Heart left ventricle (tissue), 16 donors: ENCODE measurements around the gene ESPNL. TPM values are rescaled to one million over a fixed set of nuclear protein-coding genes. Genes with fewer than 3 reads are reported as not detected.

Source experiments
- ATAC-seq, 4 donors: fragments of 200-7000 bp; cut with Tn5 transposase; one replicate each; pipeline ENCODE4 v1.9.1; 2020 to 2022; ENCODE audit warnings: moderate library complexity in 4 of 4, mild to moderate bottlenecking in 3 of 4, moderate number of reproducible peaks in 1 of 4
- DNase-seq, 5 donors: peaks; one replicate each; pipeline ENCODE4 v3.0.0-alpha.2; 2020
- H3K27ac ChIP-seq, 12 donors: fragments of 200-600 bp; sonication (generic) in 4 of 12; one replicate each; pipeline versions ENCODE4 v1.5.0 to v1.8.0; 2016 to 2022; ENCODE audit warnings: mild to moderate bottlenecking in 2 of 12
- H3K27me3 ChIP-seq, 9 donors: fragments of 200-600 bp; sonication (generic) in 2 of 9; one replicate each; pipeline versions ENCODE4 v1.5.1 to v1.8.0; 2016 to 2022; ENCODE audit warnings: mild to moderate bottlenecking in 3 of 9
- H3K36me3 ChIP-seq, 9 donors: fragments of 200-600 bp; sonication (generic) in 2 of 9; one replicate each; pipeline versions ENCODE4 v1.5.0 to v1.8.0; 2018 to 2022; ENCODE audit warnings: mild to moderate bottlenecking in 2 of 9
- H3K4me1 ChIP-seq, 12 donors: fragments of 200-600 bp; sonication (generic) in 4 of 12; one replicate each; pipeline versions ENCODE4 v1.5.0 to v1.8.0; 2016 to 2022; ENCODE audit warnings: mild to moderate bottlenecking in 3 of 12
- H3K4me3 ChIP-seq, 12 donors: fragments of 200-600 bp; sonication (generic) in 4 of 12; one replicate each; pipeline versions ENCODE4 v1.5.0 to v1.8.0; 2017 to 2022; ENCODE audit warnings: mild to moderate bottlenecking in 9 of 12, moderate library complexity in 4 of 12
- H3K9me3 ChIP-seq, 12 donors: fragments of 200-600 bp; sonication (generic) in 4 of 12; one replicate each; pipeline versions ENCODE4 v1.5.0 to v1.8.0; 2016 to 2022; ENCODE audit warnings: mild to moderate bottlenecking in 1 of 12
- POLR2A ChIP-seq, 2 donors: fragments of 450-650 bp; IDR thresholded peaks; one replicate each; pipeline ENCODE4 v1.6.1; 2017; ENCODE audit warnings: antibody characterized with exemption in 2 of 2, mild to moderate bottlenecking in 2 of 2, moderate library complexity in 2 of 2
- WGBS, 4 donors: extraction: QIAGEN DNeasy Blood & Tissue Kit in 2 of 4; methylation state at CpG; one replicate each; pipeline versions ENCODE4 v1.1.5 to v1.1.7; 2013 to 2018; 5-methylcytosine and 5-hydroxymethylcytosine counted together
- intact Hi-C, 10 donors: fragments of 100-400 bp; cut with DNase I; formaldehyde crosslinking; loops; one replicate each; pipeline versions ENCODE4 v1.11.1 to v1.14.2; 2022
- polyA plus RNA-seq, 2 donors: library from polyadenylated mRNA; stranded (reverse); fragments of 200-250 nt; gene quantifications; one replicate each; pipeline ENCODE4 v1.2.3, GENCODE V29; 2013
- total RNA-seq, 9 donors: library from RNA; depleted of rRNA in 2 of 9; stranded (reverse); fragments of >200 nt in 2 of 9; fragmentation: NEBNext Ultra II Directional in 3 of 9; extraction: Animal tissue kit (Norgen Biotek cat#: 25700) in 3 of 9; gene quantifications; one replicate each; pipeline versions ENCODE4 v1.1.0 to v1.2.4, GENCODE V29; 2016 to 2023
- TF ChIP-seq, protein P1 (sequence below), 12 donors: fragments of 200-600 bp; sonication (generic) in 4 of 12; IDR thresholded peaks; one replicate each; pipeline versions ENCODE4 v1.5.0 to v1.8.0; 2018 to 2022; ENCODE audit warnings: antibody characterized with exemption in 12 of 12, mild to moderate bottlenecking in 5 of 12
- donor health status: ischemic (EF 13 %, LVEDD 7.1; RV severe dilation, severe dysfunction).
- donor health status: healthy with polysubstance abuse.
- donor health status: DM: no; HTN: yes; CAD: no.
- donor health status: DM: no; HTN: no; CAD: no.
- donor health status: ischemic (EF 25% LVEDD 6.9; RV normal size, moderate dysfunction).
- donor health status: ischemic (EF 25% LVEDD 5.7; RV mildly dilated, moderate dysfunction).
- donor health status: healthy.
- donor health status: DM: yes; HTN: yes; CAD: no.
- donor health status: ischemic (EF 35%, LVEDD 5.7; RV mildly dilated, moderate dysfunction).
- donor health status: nonischemic (EF 11% LVEDD 7.7; RV severe dilation, severe dysfunction).
- donor health status: DM: yes; HTN: yes; CAD: no.
- donor health status: PGD.
- donor health status: ischemic (EF 29% LVEDD 5.4; RV normal size, mild dysfunction).
- donor health status: nonischemic (EF 23%, LVEDD 6.1; RV moderate dilation, normal function).

The ESPNL gene
- total and polyA plus RNA-seq, 11 donors = 0.05 to 1.2 (median 0.27) TPM; not detected in 2

DNA sequence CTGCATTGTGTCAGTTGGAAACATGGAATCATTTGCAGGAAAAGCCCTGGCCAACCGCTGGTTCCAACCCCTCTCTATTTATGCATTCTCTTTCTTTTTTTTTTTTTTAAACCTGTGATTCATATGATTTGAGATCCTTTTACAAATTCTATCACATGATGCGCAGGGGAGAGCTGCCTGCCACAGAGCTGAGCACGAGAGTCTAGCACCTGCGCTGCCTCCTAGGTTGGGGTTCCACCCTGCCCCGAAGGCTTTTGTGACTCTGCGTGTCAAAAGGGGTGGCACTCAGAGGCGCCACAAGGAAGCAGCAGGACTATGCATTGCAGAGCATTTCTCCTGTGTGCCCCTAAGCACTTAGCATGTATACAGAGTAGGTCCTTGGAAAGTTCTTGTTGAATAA, 17.3 kb upstream of the ESPNL start:
- no peak for ATAC-seq
- H3K27ac ChIP-seq = no peak overlapping the region
- WGBS, 4 donors = 78 to 92% (median 87%) methylated on average over 7 of the region's 7 CpGs
- H3K9me3 ChIP-seq = peaks cover 0 to 10% (median 0%) of the 10 kb centered on the region in 12 donors
- no peaks in the 10 kb centered on the region for H3K27me3 ChIP-seq
- TF ChIP-seq POLR2A (IDR thresholded peaks at IDR 0.05) = no peak
- TF ChIP-seq, protein P1, sequence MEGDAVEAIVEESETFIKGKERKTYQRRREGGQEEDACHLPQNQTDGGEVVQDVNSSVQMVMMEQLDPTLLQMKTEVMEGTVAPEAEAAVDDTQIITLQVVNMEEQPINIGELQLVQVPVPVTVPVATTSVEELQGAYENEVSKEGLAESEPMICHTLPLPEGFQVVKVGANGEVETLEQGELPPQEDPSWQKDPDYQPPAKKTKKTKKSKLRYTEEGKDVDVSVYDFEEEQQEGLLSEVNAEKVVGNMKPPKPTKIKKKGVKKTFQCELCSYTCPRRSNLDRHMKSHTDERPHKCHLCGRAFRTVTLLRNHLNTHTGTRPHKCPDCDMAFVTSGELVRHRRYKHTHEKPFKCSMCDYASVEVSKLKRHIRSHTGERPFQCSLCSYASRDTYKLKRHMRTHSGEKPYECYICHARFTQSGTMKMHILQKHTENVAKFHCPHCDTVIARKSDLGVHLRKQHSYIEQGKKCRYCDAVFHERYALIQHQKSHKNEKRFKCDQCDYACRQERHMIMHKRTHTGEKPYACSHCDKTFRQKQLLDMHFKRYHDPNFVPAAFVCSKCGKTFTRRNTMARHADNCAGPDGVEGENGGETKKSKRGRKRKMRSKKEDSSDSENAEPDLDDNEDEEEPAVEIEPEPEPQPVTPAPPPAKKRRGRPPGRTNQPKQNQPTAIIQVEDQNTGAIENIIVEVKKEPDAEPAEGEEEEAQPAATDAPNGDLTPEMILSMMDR (IDR thresholded peaks at IDR 0.05) = no peak
- no peak for DNase-seq
- intact Hi-C loops = no loop called here
- H3K4me3 ChIP-seq = no peak overlapping the region
- peaks cover 0 to 52% (median 28%) of the 10 kb centered on the region in 9 donors for H3K36me3 ChIP-seq
- H3K4me1 ChIP-seq = peaks cover 0 to 9% (median 0%) of the 10 kb centered on the region in 12 donors

DNA sequence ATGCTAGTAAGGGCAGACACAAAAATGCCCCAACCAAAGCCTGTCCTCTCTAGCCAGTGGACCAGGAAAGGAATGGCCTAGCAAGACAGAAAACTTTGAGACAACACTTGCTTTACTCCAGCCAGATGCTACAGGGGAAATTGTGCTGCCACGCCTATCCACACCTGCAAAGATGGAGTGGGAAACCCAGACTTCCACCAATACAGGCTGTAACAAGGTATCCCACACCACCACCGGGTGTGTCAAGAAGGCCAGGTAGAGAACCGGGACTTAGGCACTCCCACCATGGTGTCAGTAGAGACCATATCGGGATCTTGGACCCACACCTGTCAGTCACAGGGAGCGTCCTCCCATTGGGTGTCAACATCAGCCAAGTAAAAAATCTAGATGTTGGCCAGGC, 16.2 kb upstream of the ESPNL start:
- H3K27ac ChIP-seq = no peak overlapping the region
- H3K27me3 ChIP-seq = no peaks in the 10 kb centered on the region
- DNase-seq (no peak), ATAC-seq (no peak)
- H3K4me3 ChIP-seq = no peak overlapping the region
- peaks cover 0 to 10% (median 0%) of the 10 kb centered on the region in 12 donors for H3K4me1 ChIP-seq
- intact Hi-C loops = no loop called here
- 86 to 96% (median 94%) methylated on average over 1 to 5 of the region's 5 CpGs for WGBS, 4 donors
- H3K9me3 ChIP-seq = peaks cover 0 to 10% (median 0%) of the 10 kb centered on the region in 12 donors
- H3K36me3 ChIP-seq = peaks cover 0 to 52% (median 28%) of the 10 kb centered on the region in 9 donors
- TF ChIP-seq, protein P1 (IDR thresholded peaks at IDR 0.05) = no peak
- no peak for TF ChIP-seq POLR2A (IDR thresholded peaks at IDR 0.05)

DNA sequence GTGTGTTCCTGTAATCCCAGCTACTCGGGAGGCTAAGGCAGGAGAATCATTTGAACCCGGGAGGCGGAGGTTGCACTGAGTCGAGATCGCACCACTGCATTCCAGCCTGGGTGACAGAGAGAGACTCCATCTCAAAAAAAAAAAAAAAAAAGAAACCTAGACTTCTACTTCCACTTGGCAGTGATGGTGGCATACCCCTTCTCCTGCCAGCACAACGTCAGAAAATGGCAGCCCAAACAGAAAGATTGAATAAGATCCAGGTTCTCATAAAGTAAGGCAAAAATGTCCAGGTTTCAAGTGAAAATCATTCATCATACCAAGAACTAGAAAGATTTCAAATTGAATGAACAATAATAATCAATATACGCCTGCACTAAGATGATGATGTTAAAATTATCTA, 15.4 kb upstream of the ESPNL start:
- Histone ChIP-seq H3K4me3 (no peak overlapping the region), H3K27ac (no peak overlapping the region), H3K36me3 (peaks cover 0 to 52% (median 28%) of the 10 kb centered on the region in 9 donors), H3K9me3 (peaks cover 0 to 6% (median 0%) of the 10 kb centered on the region in 12 donors), H3K4me1 (peaks cover 0 to 10% (median 0%) of the 10 kb centered on the region in 12 donors), H3K27me3 (no peaks in the 10 kb centered on the region)
- DNase-seq (no peak), ATAC-seq (no peak)
- TF ChIP-seq POLR2A (IDR thresholded peaks at IDR 0.05) = no peak
- TF ChIP-seq, protein P1 (IDR thresholded peaks at IDR 0.05) = no peak
- intact Hi-C loops = no loop called here
- WGBS, 4 donors = 83 to 94% (median 89%) methylated on average over 7 of the region's 7 CpGs

DNA sequence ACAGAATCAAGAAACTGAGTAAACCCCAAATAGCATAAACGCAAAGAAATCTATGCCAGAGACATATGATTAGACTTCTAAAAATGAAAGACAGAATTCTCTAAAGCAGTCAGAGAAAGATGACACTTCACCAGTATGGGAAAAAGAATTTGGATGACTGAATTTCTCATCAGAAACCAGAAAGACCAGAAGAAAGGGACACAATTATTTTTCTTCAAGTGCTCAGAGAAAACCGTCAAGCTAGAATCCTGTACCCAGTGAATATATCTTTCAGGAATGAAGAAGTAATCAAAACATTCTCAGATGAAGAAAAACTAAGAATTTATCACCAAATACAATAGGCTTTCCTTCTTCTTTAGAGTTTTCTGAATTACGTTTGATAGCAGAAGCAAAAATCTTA, 14.2 kb upstream of the ESPNL start:
- H3K4me3 ChIP-seq = no peak overlapping the region
- TF ChIP-seq, protein P1 (IDR thresholded peaks at IDR 0.05) = no peak
- no peak for TF ChIP-seq POLR2A (IDR thresholded peaks at IDR 0.05)
- DNase-seq (no peak), ATAC-seq (no peak)
- WGBS, 4 donors = 96 to 99% (median 97%) methylated on average over 3 of the region's 3 CpGs
- H3K4me1 ChIP-seq = peaks cover 0 to 10% (median 0%) of the 10 kb centered on the region in 12 donors
- intact Hi-C loops = no loop called here
- H3K36me3 ChIP-seq = peaks cover 0 to 44% (median 28%) of the 10 kb centered on the region in 9 donors
- H3K27ac ChIP-seq = no peak overlapping the region
- H3K27me3 ChIP-seq = no peaks in the 10 kb centered on the region
- no peaks in the 10 kb centered on the region for H3K9me3 ChIP-seq
